Measurements from ENCODE around the gene ALCAM. TPM values are rescaled to one million over a fixed set of nuclear protein-coding genes. Genes with fewer than 3 reads are reported as not detected.

The ALCAM gene
- 37.7 and 44.0 TPM in 2 replicates for total RNA-seq

DNA sequence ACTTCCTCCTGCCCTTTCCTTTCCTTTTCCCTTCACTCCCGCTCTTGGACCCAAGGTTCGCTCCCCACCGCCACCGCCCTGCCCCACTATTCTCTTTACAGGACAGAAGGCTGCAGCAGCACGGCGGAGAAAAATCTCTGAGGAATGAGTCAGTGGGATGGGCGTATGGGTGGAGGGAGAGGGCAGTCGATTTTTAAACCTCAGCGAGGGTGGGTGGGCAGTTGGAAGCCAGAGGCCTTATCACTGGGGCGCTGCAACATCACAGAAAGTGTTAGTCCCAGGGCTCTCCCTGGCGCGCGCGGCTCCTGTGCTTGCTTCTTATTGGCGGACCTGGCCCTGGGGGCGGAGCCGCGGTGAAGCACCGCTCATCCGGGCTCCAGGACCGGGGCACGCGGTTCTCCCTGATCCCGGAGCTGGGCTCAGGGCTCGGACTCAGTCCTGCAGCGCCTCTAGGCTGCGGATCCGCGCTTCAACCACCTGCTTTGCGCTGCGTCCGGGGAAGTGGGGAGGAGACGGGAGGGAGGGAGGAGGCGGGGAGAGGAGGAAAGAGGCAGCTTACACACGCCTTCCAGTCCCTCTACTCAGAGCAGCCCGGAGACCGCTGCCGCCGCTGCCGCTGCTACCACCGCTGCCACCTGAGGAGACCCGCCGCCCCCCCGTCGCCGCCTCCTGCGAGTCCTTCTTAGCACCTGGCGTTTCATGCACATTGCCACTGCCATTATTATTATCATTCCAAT lies at the start of gene ALCAM:
Gene ALCAM (plus strand): TSS at position 584 of the 737 bp plus-strand sequence.

